ENCODE data around the gene OLFML2A.

- TF ChIP-seq GATA2 (IDR thresholded peaks at IDR 0.05; ENCODE audit: low read depth, low read length) (no peak), GATA3 (IDR thresholded peaks at IDR 0.05; ENCODE audit: low read depth, low read length) (no peak)
These were observed 22.6 kb upstream of the OLFML2A start for GRCh38 chr9:124754289-124754688.
